Activated T-cell treated with anti-CD3 and anti-CD28 coated beads, Interleukin-2, amount 50 U/mL, for 24 hours (primary cell): ENCODE results near the gene AFF3.

Source experiments
- DNase-seq: peaks from one replicate; pipeline ENCODE4 v3.0.0-alpha.2; 2020
- H3K27ac Mint-ChIP-seq: 2 replicates; pipeline ENCODE4 v1.8.0; 2020; ENCODE audit warnings: mild to moderate bottlenecking, mixed read lengths
- H3K27me3 Mint-ChIP-seq: 2 replicates; pipeline ENCODE4 v1.8.0; 2020; ENCODE audit warnings: mixed read lengths
- H3K36me3 Mint-ChIP-seq: 2 replicates; pipeline ENCODE4 v1.8.0; 2020; ENCODE audit warnings: low read depth, mixed read lengths
- H3K4me1 Mint-ChIP-seq: 2 replicates; pipeline ENCODE4 v1.8.0; 2020; ENCODE audit warnings: low read depth, mixed read lengths
- H3K4me3 Mint-ChIP-seq: 2 replicates; pipeline ENCODE4 v1.8.0; 2020; ENCODE audit warnings: mild to moderate bottlenecking, moderate library complexity, mixed read lengths
- H3K9me3 Mint-ChIP-seq: 2 replicates; pipeline ENCODE4 v1.8.0; 2020; ENCODE audit warnings: mixed read lengths

Gene AFF3

DNA sequence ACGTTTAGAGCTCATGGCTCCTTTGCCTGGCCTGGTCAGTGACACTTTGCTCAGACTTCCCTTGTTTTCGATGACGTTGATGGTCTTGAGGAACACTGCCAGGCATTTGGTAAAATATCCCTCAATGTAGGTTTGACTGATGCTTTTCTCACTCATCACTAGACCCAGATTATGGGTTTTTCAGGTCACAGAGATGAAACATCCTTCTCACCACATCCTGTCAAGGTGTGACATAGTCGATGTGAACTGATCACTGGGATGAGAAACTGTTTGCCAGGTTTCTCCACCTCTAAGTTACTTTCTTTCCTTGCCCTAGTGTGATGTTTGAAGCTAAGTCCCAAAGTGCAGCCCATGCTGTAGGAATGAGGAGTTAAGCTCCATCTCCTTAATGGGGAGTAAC lies 81.5 kb downstream of the AFF3 start:
- Mint-ChIP-seq H3K27ac (peak overlapping the region; percentile 86), H3K4me3 (no peak overlapping the region), H3K4me1 (peaks cover 50% of the 10 kb centered on the region), H3K9me3 (no peaks in the 10 kb centered on the region), H3K27me3 (peaks cover 3% of the 10 kb centered on the region), H3K36me3 (peaks cover 5% of the 10 kb centered on the region)
- DNase-seq: no peak

DNA sequence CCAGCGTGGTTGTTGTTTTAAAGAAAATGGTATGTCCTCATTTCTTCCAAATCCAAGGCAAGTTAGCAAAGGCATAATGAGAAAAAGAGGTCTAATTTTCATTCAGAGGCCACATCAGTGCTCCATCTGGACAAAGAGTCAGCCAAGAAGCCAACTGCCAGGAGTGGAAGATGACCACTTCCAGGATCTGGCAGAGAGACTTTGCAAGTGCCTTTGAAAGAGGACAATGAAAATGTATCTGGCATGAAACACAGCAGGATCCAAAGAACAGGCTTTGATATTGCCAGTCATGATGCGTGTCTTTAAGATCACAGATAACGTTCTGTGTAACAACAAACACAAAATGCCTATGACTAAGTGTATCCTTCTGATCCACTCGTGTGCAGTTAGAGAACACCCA lies 82.8 kb downstream of the AFF3 start:
- Mint-ChIP-seq H3K36me3 (peaks cover 5% of the 10 kb centered on the region), H3K4me1 (peaks cover 43% of the 10 kb centered on the region), H3K9me3 (no peaks in the 10 kb centered on the region), H3K4me3 (no peak overlapping the region), H3K27ac (no peak overlapping the region), H3K27me3 (peaks cover 3% of the 10 kb centered on the region)
- no peak for DNase-seq

DNA sequence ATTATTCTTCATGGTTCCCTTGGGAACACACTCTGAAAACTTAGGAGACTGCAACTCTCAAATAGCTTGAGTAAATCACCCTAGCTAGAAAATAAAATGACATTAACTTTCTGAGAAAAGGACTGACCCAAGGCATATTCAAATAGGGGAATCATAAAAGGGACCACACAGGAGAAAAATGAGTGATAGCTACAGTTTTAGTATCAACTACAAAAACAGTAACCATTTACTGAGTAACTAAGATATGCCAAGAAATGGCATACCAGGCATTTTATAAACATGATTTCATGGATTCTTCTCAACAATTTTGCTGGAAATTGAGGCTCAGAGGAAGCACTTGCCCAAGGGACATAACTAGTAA lies 84.5 kb downstream of the AFF3 start:
- H3K9me3 Mint-ChIP-seq: no peaks in the 10 kb centered on the region
- peaks cover 5% of the 10 kb centered on the region for H3K36me3 Mint-ChIP-seq
- no peak overlapping the region for H3K27ac Mint-ChIP-seq
- H3K4me3 Mint-ChIP-seq: no peak overlapping the region
- H3K27me3 Mint-ChIP-seq: peaks cover 3% of the 10 kb centered on the region
- DNase-seq: no peak
- H3K4me1 Mint-ChIP-seq: peaks cover 32% of the 10 kb centered on the region

- Mint-ChIP-seq H3K4me1 (peaks cover 3% of the 10 kb centered on the region), H3K4me3 (no peak overlapping the region), H3K9me3 (no peaks in the 10 kb centered on the region)
Observed at GRCh38 chr2:100054426-100054825, 88.0 kb downstream of the AFF3 start.

DNA sequence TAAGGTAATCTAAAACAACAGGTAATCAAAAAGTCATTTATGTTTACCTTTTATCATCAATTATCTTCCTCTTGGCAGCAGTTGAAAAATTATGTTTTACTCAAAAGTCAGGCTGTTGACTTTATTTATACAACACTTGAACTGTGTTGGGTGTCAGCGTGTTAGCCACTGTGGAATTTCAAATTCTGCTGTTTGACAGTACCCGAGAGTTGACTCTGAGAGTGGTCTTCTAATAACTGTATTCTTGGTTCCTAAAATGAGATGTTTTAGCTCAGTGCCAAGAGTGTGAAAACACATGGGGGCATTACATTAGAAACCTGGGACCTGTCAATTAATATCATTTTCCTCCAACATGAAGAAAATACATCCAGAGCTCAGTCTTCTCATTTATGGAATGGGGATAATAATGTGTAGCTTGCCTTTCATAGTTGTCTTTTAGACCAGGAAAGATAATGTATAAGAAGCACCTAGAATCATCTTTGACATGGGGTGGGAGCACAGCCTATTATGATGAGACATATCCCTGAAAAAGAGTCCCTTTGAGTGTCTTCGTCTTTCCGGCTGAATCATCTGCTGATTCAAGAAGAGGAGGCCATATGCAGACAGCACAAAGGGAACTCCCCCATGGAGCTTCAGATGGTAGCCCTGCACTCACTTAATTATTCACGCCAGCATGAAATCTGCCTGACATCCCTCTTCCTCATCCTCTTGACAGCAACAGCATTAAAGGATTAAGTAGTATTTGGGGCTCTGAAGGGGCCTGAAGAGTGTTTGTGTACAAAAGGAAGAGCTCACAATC lies 89.1 kb downstream of the AFF3 start:
- Mint-ChIP-seq H3K27me3 (no peaks in the 10 kb centered on the region), H3K4me3 (no peak overlapping the region), H3K27ac (no peak overlapping the region), H3K4me1 (no peaks in the 10 kb centered on the region), H3K36me3 (no peaks in the 10 kb centered on the region), H3K9me3 (no peaks in the 10 kb centered on the region)
- DNase-seq: no peak

More at GRCh38 chr2:100054426-100054825, 88.0 kb downstream of the AFF3 start:
- H3K36me3 Mint-ChIP-seq: no peaks in the 10 kb centered on the region
- no peak for DNase-seq
- no peaks in the 10 kb centered on the region for H3K27me3 Mint-ChIP-seq
- H3K27ac Mint-ChIP-seq: no peak overlapping the region

DNA sequence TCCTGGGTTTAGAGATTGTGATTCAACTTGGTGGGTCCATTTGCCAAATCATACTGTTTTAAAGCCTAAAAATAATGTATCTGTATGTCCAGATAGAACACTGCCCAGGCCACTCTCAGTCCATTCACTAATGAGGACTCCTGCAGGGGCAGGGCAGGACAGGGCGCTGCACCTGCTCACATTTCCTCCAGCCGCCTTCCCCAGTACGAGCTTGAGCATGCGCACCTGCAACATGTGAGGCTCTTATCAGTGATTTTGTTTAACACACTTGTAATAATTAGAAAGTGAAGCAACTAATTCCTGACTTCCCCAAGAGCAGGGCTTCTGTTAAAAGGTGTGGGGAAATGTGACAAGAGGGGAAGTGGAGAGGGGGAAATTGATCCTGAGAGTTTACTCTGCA lies 89.7 kb downstream of the AFF3 start:
- no peaks in the 10 kb centered on the region for H3K9me3 Mint-ChIP-seq
- H3K4me1 Mint-ChIP-seq: no peaks in the 10 kb centered on the region
- H3K27me3 Mint-ChIP-seq: no peaks in the 10 kb centered on the region
- no peaks in the 10 kb centered on the region for H3K36me3 Mint-ChIP-seq
- no peak overlapping the region for H3K4me3 Mint-ChIP-seq
- no peak overlapping the region for H3K27ac Mint-ChIP-seq
- DNase-seq: no peak

DNA sequence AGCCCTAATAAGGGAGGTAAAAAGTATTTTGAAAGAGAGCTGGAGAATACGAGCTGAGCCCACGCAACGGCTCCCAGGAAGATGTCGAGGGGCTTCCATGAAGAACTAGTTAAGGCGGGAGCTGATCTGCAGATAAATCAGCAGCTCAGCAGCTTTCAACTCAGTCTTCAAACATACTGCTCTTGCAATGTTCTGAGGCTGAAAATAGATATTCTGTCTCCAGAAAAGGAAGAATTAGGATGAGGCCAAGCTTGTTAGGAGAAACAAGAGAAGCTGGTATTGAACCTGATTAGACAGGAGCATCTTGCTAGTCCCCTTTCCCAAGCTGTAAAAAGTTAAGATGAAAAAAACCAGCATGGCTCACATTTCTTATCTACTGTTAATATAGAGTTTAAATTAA lies 91.1 kb downstream of the AFF3 start:
- H3K27me3 Mint-ChIP-seq: no peaks in the 10 kb centered on the region
- H3K4me1 Mint-ChIP-seq: no peaks in the 10 kb centered on the region
- no peak for DNase-seq
- no peak overlapping the region for H3K4me3 Mint-ChIP-seq
- no peaks in the 10 kb centered on the region for H3K9me3 Mint-ChIP-seq
- H3K27ac Mint-ChIP-seq: no peak overlapping the region
- H3K36me3 Mint-ChIP-seq: no peaks in the 10 kb centered on the region

DNA sequence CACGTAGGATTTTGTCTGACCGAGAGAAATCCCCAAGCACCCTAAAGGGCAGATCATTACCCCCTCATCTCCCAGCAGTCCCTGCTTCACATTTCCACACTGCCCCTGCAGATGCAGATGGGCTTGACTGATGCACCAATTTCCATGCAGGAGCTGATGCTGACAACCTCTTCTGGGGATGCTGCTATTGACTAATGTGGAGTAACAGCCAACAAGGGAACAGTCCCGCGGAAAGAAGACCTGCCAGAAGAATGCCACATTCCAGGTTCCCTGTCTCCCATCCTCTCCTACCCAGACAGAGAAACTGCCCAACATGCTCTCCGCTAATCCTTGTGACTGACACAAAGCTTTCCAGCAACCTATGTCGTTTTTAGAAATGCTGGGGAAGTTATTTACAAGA lies 91.7 kb downstream of the AFF3 start:
- H3K9me3 Mint-ChIP-seq: no peaks in the 10 kb centered on the region
- no peaks in the 10 kb centered on the region for H3K36me3 Mint-ChIP-seq
- DNase-seq: no peak
- H3K4me3 Mint-ChIP-seq: no peak overlapping the region
- H3K27me3 Mint-ChIP-seq: no peaks in the 10 kb centered on the region
- no peak overlapping the region for H3K27ac Mint-ChIP-seq
- no peaks in the 10 kb centered on the region for H3K4me1 Mint-ChIP-seq

DNA sequence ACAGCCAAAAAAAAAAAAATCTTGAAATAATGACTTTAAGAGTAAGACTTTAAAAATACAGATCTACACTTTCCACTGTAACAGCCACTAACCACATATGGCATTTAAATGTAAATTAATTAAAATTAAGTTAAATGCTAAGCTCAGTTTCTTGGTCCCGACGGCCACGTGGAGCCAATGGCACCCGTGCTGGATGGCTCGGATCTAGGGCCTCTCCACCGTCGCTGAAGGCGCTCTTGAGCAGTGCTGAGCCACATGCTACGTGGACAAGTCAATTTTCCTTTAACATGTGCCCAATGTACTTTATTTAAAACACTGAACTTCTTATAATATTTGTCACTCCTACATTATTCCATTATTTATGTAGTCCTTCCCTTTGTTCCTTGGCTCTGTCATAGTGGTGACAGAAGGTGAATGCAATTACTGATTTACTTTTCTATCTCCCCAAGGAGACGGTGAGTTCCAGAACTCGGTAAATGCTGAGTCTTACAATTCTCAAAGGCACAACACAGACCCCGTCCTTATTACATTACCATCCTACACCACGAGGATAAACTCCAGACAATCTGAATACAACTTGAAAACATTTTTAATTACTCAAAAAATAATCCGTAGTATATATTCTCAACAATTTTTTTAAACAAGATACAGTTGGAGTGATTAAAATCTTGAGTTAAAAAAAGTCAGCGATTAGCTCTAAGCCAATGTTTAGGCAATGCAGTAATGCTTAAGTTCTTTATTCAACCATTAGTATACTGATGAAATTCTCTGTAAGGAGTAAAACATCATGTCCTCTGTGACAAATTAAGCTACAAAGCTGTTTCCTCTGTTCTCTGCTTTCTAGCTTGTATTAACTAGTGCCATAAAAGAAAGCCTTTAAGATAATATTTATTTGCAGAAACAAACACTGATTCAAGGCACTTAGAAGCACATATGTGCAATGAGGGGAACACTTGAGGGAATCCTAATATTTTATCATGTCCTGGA lies 95.1 kb downstream of the AFF3 start:
- Mint-ChIP-seq H3K27ac (no peak overlapping the region), H3K4me1 (no peaks in the 10 kb centered on the region), H3K27me3 (no peaks in the 10 kb centered on the region), H3K4me3 (no peak overlapping the region), H3K36me3 (no peaks in the 10 kb centered on the region), H3K9me3 (no peaks in the 10 kb centered on the region)
- DNase-seq: no peak

GRCh38 chr2:100045000-100045399 lies 97.4 kb downstream of the AFF3 start:
- Mint-ChIP-seq H3K36me3 (no peaks in the 10 kb centered on the region), H3K4me1 (no peaks in the 10 kb centered on the region), H3K4me3 (no peak overlapping the region), H3K27ac (no peak overlapping the region), H3K9me3 (no peaks in the 10 kb centered on the region), H3K27me3 (no peaks in the 10 kb centered on the region)
- DNase-seq: no peak

DNA sequence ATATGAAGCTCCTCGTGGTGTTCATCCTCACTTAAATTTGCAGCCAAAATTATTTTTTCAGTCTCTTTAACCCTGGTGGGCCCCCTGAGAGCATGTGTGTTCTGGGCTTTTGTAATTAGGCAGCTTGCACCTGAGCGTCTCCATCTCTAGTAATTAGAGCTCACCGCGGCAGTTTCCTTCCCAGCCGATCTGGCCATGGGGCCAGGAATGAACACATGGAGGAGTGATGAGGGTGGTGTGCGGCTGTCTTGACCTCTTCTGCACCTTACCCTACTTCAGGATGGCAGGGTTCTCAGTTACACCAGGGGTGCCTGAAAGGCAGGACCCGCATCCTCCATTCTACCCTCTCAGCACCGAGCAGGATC lies 98.5 kb downstream of the AFF3 start:
- H3K9me3 Mint-ChIP-seq: no peaks in the 10 kb centered on the region
- H3K4me3 Mint-ChIP-seq: no peak overlapping the region
- no peaks in the 10 kb centered on the region for H3K4me1 Mint-ChIP-seq
- no peaks in the 10 kb centered on the region for H3K27me3 Mint-ChIP-seq
- H3K36me3 Mint-ChIP-seq: no peaks in the 10 kb centered on the region
- no peak for DNase-seq
- no peak overlapping the region for H3K27ac Mint-ChIP-seq

DNA sequence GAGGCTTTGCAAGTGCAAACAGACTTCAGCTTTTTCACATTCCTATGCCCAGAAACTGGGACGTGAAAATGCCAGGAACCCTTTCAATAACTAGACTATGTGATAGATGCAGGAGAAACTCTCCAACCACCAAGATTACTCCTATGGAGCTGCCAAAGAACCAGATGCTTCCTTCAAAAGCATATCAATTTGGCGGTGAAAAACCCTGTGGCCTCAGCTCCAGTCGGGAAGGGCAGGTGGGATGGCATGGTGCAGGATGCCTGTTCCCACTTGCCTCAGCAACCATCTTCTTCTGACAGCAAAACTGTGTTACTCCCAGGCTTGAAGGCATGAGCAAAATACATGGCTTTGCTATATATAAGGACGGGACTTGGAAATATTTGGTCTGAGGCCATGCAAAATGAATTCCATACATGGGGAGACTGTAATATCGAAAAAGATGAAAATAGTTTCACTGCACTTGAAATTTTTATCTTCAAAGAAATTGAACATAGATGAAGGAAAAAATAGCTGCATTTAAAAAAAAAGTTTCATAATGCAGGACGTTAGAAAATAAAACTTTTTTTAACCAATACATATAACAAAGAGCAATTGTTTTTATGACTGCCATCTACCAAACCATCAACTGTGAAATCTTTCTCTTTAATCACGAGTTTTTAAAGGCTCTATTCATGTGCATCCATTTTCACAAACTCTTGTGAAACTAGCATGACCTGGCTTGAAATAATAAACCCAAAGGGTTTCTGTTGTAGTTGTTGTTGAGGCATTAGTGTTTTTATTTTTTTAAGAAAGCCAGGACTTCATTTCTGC lies 99.1 kb downstream of the AFF3 start:
- DNase-seq: no peak
- no peak overlapping the region for H3K27ac Mint-ChIP-seq
- H3K4me3 Mint-ChIP-seq: no peak overlapping the region
- no peaks in the 10 kb centered on the region for H3K9me3 Mint-ChIP-seq
- H3K27me3 Mint-ChIP-seq: no peaks in the 10 kb centered on the region
- H3K4me1 Mint-ChIP-seq: no peaks in the 10 kb centered on the region
- H3K36me3 Mint-ChIP-seq: no peaks in the 10 kb centered on the region

DNA sequence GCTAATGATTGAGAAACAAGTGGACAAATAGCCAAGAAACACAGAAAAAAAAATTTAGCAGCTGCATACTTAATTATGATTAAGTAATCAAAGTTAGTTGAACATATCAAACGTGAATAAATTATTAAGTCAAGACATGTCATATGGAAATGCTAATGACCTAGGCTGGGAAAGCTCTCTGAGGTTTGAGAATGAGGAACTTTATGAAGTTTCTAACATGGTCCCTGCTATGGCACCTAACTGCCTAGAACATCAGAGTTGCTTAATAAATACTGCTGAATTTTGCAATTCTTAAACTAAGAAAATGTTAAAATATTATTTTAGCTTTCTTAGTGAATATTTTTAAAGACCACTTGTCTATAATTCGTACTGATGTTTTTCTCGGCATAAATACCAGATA lies 99.8 kb downstream of the AFF3 start:
- DNase-seq: no peak
- Mint-ChIP-seq H3K36me3 (no peaks in the 10 kb centered on the region), H3K27me3 (no peaks in the 10 kb centered on the region), H3K4me3 (no peak overlapping the region), H3K27ac (no peak overlapping the region), H3K4me1 (no peaks in the 10 kb centered on the region), H3K9me3 (no peaks in the 10 kb centered on the region)

- no peaks in the 10 kb centered on the region for H3K9me3 Mint-ChIP-seq
- H3K4me1 Mint-ChIP-seq: no peaks in the 10 kb centered on the region
- no peaks in the 10 kb centered on the region for H3K36me3 Mint-ChIP-seq
Observed at GRCh38 chr2:100041946-100042345, 100.4 kb downstream of the AFF3 start.

More at GRCh38 chr2:100041946-100042345, 100.4 kb downstream of the AFF3 start:
- no peak overlapping the region for H3K27ac Mint-ChIP-seq
- no peak for DNase-seq
- no peak overlapping the region for H3K4me3 Mint-ChIP-seq
- no peaks in the 10 kb centered on the region for H3K27me3 Mint-ChIP-seq
